Articular chondrocyte of knee joint (primary cell): Measurements from ENCODE around the gene EHHADH. TPM values are rescaled to one million over a fixed set of nuclear protein-coding genes. Genes with fewer than 3 reads are reported as not detected.

Source experiments
- small RNA-seq: library from RNA; depleted of rRNA; stranded (forward); fragments of <200 nt; gene quantifications from one replicate; pipeline ENCODE3, GENCODE V24; 2012
- total RNA-seq: library from RNA; depleted of rRNA; stranded (reverse); fragments of >200 nt; gene quantifications from 2 replicates; pipeline ENCODE4 v1.2.3, GENCODE V29; 2012

EHHADH gene
- 7.3 and 7.6 TPM in 2 replicates for total RNA-seq

DNA sequence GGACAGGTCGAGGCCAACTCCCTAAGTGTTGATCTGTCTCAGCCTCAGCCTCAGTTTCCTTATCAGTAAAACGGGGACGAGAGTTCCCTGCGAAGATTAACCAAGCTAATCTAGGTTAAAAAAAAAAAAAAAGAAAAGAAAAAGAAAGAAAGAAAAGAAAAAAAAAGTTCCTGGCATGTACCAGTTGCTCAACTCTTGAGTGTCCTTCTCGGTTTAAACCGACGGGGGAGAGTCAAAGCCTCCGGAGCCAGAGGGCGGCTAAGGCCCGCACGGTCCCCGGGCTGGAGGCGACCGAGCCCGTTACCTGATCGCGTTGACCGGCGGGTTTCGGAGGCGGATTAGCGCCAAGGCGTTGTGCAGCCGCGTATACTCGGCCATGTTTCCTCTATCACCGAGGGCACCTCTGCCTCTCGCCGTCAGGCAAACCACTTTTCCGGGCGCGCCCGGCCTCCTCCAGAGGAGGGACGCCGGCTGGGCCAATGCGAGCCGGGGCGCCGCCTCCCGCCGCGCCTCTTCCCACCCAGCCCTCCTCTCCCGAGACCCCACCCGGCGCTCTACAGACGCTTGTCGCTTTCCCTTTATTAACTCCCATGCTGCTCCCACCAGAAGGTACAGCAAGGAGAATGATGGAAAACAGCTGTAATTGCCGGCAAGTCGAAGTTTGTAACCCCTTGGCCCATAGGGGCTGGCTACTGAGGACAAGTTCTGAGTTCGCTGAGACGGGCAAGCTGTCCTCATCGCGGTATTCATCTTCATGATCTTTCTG is at the start of gene EHHADH:
Gene EHHADH (minus strand): TSS at position 405 of the 766 bp plus-strand sequence. CDS start 27 bp downstream, at position 378.

GRCh38 chr3:185152410-185153170 is 101.3 kb downstream of the EHHADH start, which contains the start of gene C3orf70:
TSS of gene C3orf70 (minus strand) at chr3:185153060. CDS start at chr3:185152823, 237 bp downstream.

Small RNA genes lying within 50 kb of the gene (small RNA-seq; reads per million reads assigned to genes)
- 0.72 reads per million, percentile 27 among the genes with 10 or more reads in this experiment for gene MIR5588

Other genes starting within 250 kb of the EHHADH start
- gene C3orf70, start 101.0 kb downstream of the EHHADH start, total RNA-seq, result 1.5 and 3.9 TPM in 2 replicates
- gene MAP3K13, start 109.1 kb upstream of the EHHADH start, total RNA-seq, result 21.4 and 23.9 TPM in 2 replicates
- 10.8 and 12.5 TPM in 2 replicates for gene TMEM41A, start 245.0 kb upstream of the EHHADH start, total RNA-seq